H9 (cell line): Measurements from ENCODE around the gene LRRC17. TPM values are rescaled to one million over a fixed set of nuclear protein-coding genes. Genes with fewer than 3 reads are reported as not detected.

Source experiments
- DNase-seq: peaks from one replicate; pipeline ENCODE4 v3.0.0-alpha.2; 2017
- H2AFZ ChIP-seq: one replicate; pipeline ENCODE4 v1.6.1; 2013; ENCODE audit warnings: mild to moderate bottlenecking, low read length, control low read depth, moderate library complexity
- H2AK5ac ChIP-seq: 2 replicates; pipeline ENCODE4 v1.6.1; 2013; ENCODE audit warnings: low read length, control low read depth, mixed read lengths; ENCODE audit not compliant: insufficient read length
- H2BK120ac ChIP-seq: one replicate; pipeline ENCODE4 v1.6.1; 2013; ENCODE audit warnings: low read depth, mild to moderate bottlenecking, low read length, control low read depth, inconsistent platforms; ENCODE audit not compliant: poor library complexity, severe bottlenecking
- H2BK12ac ChIP-seq: 2 replicates; pipeline ENCODE4 v1.6.1; 2013; ENCODE audit warnings: low read length, control low read depth, mixed read lengths, low read depth; ENCODE audit not compliant: insufficient read length
- H2BK15ac ChIP-seq: 2 replicates; pipeline ENCODE4 v1.6.1; 2013; ENCODE audit warnings: low read depth, low read length, control low read depth
- H2BK20ac ChIP-seq: one replicate; pipeline ENCODE4 v1.6.1; 2013; ENCODE audit warnings: low read depth, mild to moderate bottlenecking, low read length, control low read depth, inconsistent platforms; ENCODE audit not compliant: poor library complexity, severe bottlenecking
- H2BK5ac ChIP-seq: 2 replicates; pipeline ENCODE4 v1.6.1; 2013; ENCODE audit warnings: low read length, control low read depth, mixed read lengths; ENCODE audit not compliant: insufficient read length
- H3K14ac ChIP-seq: 2 replicates; pipeline ENCODE4 v1.6.1; 2013; ENCODE audit warnings: low read length, control low read depth; ENCODE audit not compliant: insufficient read depth
- H3K18ac ChIP-seq: 2 replicates; pipeline ENCODE4 v1.6.1; 2013; ENCODE audit warnings: low read depth, mild to moderate bottlenecking, mixed read lengths, low read length, control low read depth; ENCODE audit not compliant: insufficient read length
- H3K23ac ChIP-seq: 2 replicates; pipeline ENCODE4 v1.6.1; 2013; ENCODE audit warnings: low read length, control low read depth, mixed read lengths, low read depth; ENCODE audit not compliant: insufficient read length
- H3K23me2 ChIP-seq: 2 replicates; pipeline ENCODE4 v1.6.1; 2013; ENCODE audit warnings: low read depth, mild to moderate bottlenecking, mixed read lengths, low read length, control low read depth; ENCODE audit not compliant: insufficient read length, poor library complexity, severe bottlenecking
- H3K27ac ChIP-seq: 2 replicates; pipeline ENCODE4 v1.5.1; 2013; ENCODE audit warnings: low read length, control low read depth, mixed read lengths, low read depth; ENCODE audit not compliant: insufficient read length
- H3K27me3 ChIP-seq: 2 replicates; pipeline ENCODE4 v1.6.1; 2013; ENCODE audit warnings: low read length, control low read depth, inconsistent platforms; ENCODE audit not compliant: insufficient read depth
- H3K4ac ChIP-seq: 2 replicates; pipeline ENCODE4 v1.6.1; 2013; ENCODE audit warnings: low read depth, mild to moderate bottlenecking, control low read depth, inconsistent platforms, low read length, moderate library complexity
- H3K4me1 ChIP-seq: 2 replicates; pipeline ENCODE4 v1.6.1; 2013; ENCODE audit warnings: low read length, control low read depth, inconsistent platforms; ENCODE audit not compliant: insufficient read depth
- H3K4me2 ChIP-seq: 2 replicates; pipeline ENCODE4 v1.6.1; 2013; ENCODE audit warnings: low read length, control low read depth, mixed read lengths; ENCODE audit not compliant: insufficient read length, insufficient read depth
- H3K56ac ChIP-seq: 2 replicates; pipeline ENCODE4 v1.6.1; 2013; ENCODE audit warnings: low read depth, mild to moderate bottlenecking, mixed read lengths, low read length, control low read depth; ENCODE audit not compliant: insufficient read length
- H3K79me1 ChIP-seq: 2 replicates; pipeline ENCODE4 v1.6.1; 2013; ENCODE audit warnings: low read depth, mild to moderate bottlenecking, moderate library complexity, low read length, control low read depth, inconsistent platforms; ENCODE audit not compliant: insufficient read depth, poor library complexity, severe bottlenecking
- H3K79me2 ChIP-seq: 2 replicates; pipeline ENCODE4 v1.6.1; 2013; ENCODE audit warnings: low read length, control low read depth, inconsistent platforms; ENCODE audit not compliant: insufficient read depth
- H3K9ac ChIP-seq: 2 replicates; pipeline ENCODE4 v1.6.1; 2013; ENCODE audit warnings: low read length, control low read depth, mixed read lengths; ENCODE audit not compliant: insufficient read length; ENCODE audit errors: extremely low read depth
- H3K9me3 ChIP-seq: one replicate; pipeline ENCODE4 v1.6.1; 2013; ENCODE audit warnings: low read depth, low read length, inconsistent platforms; ENCODE audit not compliant: control insufficient read depth
- H3T11ph ChIP-seq: one replicate; pipeline ENCODE4 v1.6.1; 2013; ENCODE audit warnings: mild to moderate bottlenecking, low read length, control low read depth, inconsistent platforms
- H4K20me1 ChIP-seq: one replicate; pipeline ENCODE4 v1.6.1; 2013; ENCODE audit not compliant: control insufficient read depth, insufficient read length, insufficient read depth
- H4K5ac ChIP-seq: 2 replicates; pipeline ENCODE4 v1.6.1; 2013; ENCODE audit warnings: low read depth, mild to moderate bottlenecking, mixed read lengths, low read length, control low read depth; ENCODE audit not compliant: insufficient read length
- H4K8ac ChIP-seq: replicated peaks from 2 replicates; pipeline ENCODE4 v1.6.1; 2013; ENCODE audit warnings: low read length, control low read depth, mixed read lengths, low read depth; ENCODE audit not compliant: insufficient read length
- H4K91ac ChIP-seq: 2 replicates; pipeline ENCODE4 v1.6.1; 2013; ENCODE audit warnings: low read depth, mild to moderate bottlenecking, moderate library complexity, mixed read lengths, low read length, control low read depth; ENCODE audit not compliant: insufficient read length
- H3K27ac Mint-ChIP-seq, 3 experiments: 2 replicates in 2 of 3; 3 replicates in 1 of 3; pipeline ENCODE4 v1.8.0; 2020 to 2021; ENCODE audit warnings: mixed read lengths in 3 of 3, mild to moderate bottlenecking in 1 of 3, moderate library complexity in 1 of 3
- H3K27me3 Mint-ChIP-seq: 2 replicates; pipeline ENCODE4 v1.8.0; 2021; ENCODE audit warnings: low read depth, mild to moderate bottlenecking, moderate library complexity, mixed read lengths
- H3K36me3 Mint-ChIP-seq, 3 experiments: 2 replicates in 2 of 3; 3 replicates in 1 of 3; pipeline ENCODE4 v1.8.0; 2020 to 2021; ENCODE audit warnings: low read depth in 3 of 3, mixed read lengths in 3 of 3; ENCODE audit not compliant: insufficient read depth in 1 of 3
- H3K4me1 Mint-ChIP-seq, 2 experiments: 2 replicates each; pipeline ENCODE4 v1.8.0; 2020; ENCODE audit warnings: mixed read lengths in 2 of 2
- H3K4me3 Mint-ChIP-seq, 2 experiments: 2 replicates in 1 of 2; 3 replicates in 1 of 2; pipeline ENCODE4 v1.8.0; 2020 to 2021; ENCODE audit warnings: mild to moderate bottlenecking in 2 of 2, mixed read lengths in 2 of 2, moderate library complexity in 1 of 2
- H3K9me3 Mint-ChIP-seq, 2 experiments: 2 replicates in 1 of 2; 3 replicates in 1 of 2; pipeline ENCODE4 v1.8.0; 2020; ENCODE audit warnings: mild to moderate bottlenecking in 2 of 2, mixed read lengths in 2 of 2, moderate library complexity in 1 of 2
- WGBS: extraction: QIAGEN DNeasy Blood & Tissue Kit; methylation state at CpG from one replicate; pipeline ENCODE4 v1.1.7; 2013; ENCODE audit warnings: missing lambda C conversion rate, low lambda C conversion rate, mixed read lengths; ENCODE audit not compliant: insufficient read length; ENCODE audit errors: extremely low coverage; 5-methylcytosine and 5-hydroxymethylcytosine counted together
- total RNA-seq: library from RNA; stranded (reverse); gene quantifications from 2 replicates; pipeline ENCODE4 v1.2.1, GENCODE V29; 2021
- TF ChIP-seq, protein P1 (sequence below): fragments of 200-600 bp; sonication (generic); conservative IDR thresholded peaks from 3 replicates; pipeline ENCODE4 v1.8.0; 2021; ENCODE audit warnings: antibody characterized with exemption, mild to moderate bottlenecking

The LRRC17 gene
- total RNA-seq, 1 experiment from 2014 or later, result 2.0 TPM

DNA sequence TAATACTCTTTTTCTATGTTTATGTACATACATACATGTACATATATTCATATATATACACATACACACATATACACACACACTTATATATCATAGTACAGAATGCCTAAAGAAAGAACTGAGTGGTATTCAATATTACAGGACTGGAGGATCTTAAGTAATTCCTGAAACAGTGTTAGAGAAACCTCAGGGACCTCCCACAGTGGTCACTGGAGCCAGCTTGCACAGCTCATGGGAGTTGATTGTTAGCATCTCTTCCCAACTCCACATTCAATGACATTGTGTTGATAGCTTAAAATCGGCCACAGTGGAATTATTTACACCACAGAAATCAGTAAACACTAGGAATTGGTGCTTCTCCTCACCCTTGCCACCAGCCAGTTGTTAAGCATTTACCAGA lies 6.0 kb downstream of the LRRC17 start:
- H3K4me3 Mint-ChIP-seq, result no peak overlapping the region
- H3T11ph ChIP-seq, result no peak overlapping the region
- no peak for DNase-seq
- H3K27ac Mint-ChIP-seq, result no peak overlapping the region
- no peak overlapping the region for H2BK20ac ChIP-seq
- H2BK5ac ChIP-seq, result no peak overlapping the region
- no peaks in the 10 kb centered on the region for H3K27me3 ChIP-seq
- no peak overlapping the region for H3K27ac ChIP-seq
- H3K56ac ChIP-seq, result no peak overlapping the region
- peaks cover 28 to 30% of the 10 kb centered on the region in 2 experiments for H3K4me1 Mint-ChIP-seq
- no peak overlapping the region for H4K8ac ChIP-seq
- no peak overlapping the region for H2BK120ac ChIP-seq
- H3K18ac ChIP-seq, result no peak overlapping the region
- H4K20me1 ChIP-seq, result no peaks in the 10 kb centered on the region
- no peaks in the 10 kb centered on the region for H3K79me1 ChIP-seq
- no peak overlapping the region for H3K4ac ChIP-seq
- H3K23ac ChIP-seq, result no peak overlapping the region
- H3K9me3 Mint-ChIP-seq, result no peaks in the 10 kb centered on the region
- peaks cover 3% of the 10 kb centered on the region for H3K4me1 ChIP-seq
- H3K36me3 Mint-ChIP-seq, result no peaks in the 10 kb centered on the region
- H3K9ac ChIP-seq, result no peak overlapping the region
- H2BK15ac ChIP-seq, result no peak overlapping the region
- no peaks in the 10 kb centered on the region for H3K9me3 ChIP-seq
- H3K27me3 Mint-ChIP-seq, result no peaks in the 10 kb centered on the region
- no peak overlapping the region for H4K5ac ChIP-seq
- no peak overlapping the region for H2BK12ac ChIP-seq
- WGBS, result no CpG with 5 or more reads among the region's 1 CpG
- no peaks in the 10 kb centered on the region for H3K23me2 ChIP-seq
- H3K14ac ChIP-seq, result no peak overlapping the region
- H3K4me2 ChIP-seq, result no peak overlapping the region
- H2AFZ ChIP-seq, result no peak overlapping the region
- TF ChIP-seq, protein P1, sequence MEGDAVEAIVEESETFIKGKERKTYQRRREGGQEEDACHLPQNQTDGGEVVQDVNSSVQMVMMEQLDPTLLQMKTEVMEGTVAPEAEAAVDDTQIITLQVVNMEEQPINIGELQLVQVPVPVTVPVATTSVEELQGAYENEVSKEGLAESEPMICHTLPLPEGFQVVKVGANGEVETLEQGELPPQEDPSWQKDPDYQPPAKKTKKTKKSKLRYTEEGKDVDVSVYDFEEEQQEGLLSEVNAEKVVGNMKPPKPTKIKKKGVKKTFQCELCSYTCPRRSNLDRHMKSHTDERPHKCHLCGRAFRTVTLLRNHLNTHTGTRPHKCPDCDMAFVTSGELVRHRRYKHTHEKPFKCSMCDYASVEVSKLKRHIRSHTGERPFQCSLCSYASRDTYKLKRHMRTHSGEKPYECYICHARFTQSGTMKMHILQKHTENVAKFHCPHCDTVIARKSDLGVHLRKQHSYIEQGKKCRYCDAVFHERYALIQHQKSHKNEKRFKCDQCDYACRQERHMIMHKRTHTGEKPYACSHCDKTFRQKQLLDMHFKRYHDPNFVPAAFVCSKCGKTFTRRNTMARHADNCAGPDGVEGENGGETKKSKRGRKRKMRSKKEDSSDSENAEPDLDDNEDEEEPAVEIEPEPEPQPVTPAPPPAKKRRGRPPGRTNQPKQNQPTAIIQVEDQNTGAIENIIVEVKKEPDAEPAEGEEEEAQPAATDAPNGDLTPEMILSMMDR, result no peak
- H3K79me2 ChIP-seq, result no peaks in the 10 kb centered on the region
- H2AK5ac ChIP-seq, result no peak overlapping the region
- no peak overlapping the region for H4K91ac ChIP-seq
